Parathyroid adenoma (tissue), 2 donors: ENCODE data around the gene ACAD10.

Experiments used
- H2AFZ ChIP-seq: fragments of 300-600 bp; sonication (generic); one replicate; pipeline ENCODE4 v1.7.0; 2017; ENCODE audit warnings: antibody characterized with exemption, mild to moderate bottlenecking
- H3K27ac ChIP-seq: fragments of 300-600 bp; sonication (generic); one replicate; pipeline ENCODE4 v1.7.0; 2017
- H3K27me3 ChIP-seq: fragments of 300-600 bp; sonication (generic); one replicate; pipeline ENCODE4 v1.7.0; 2017; ENCODE audit warnings: low read length; ENCODE audit not compliant: control insufficient read depth, insufficient read depth
- H3K36me3 ChIP-seq: fragments of 300-600 bp; sonication (generic); one replicate; pipeline ENCODE4 v1.7.0; 2017; ENCODE audit warnings: low read length; ENCODE audit not compliant: control insufficient read depth, insufficient read depth
- H3K4me1 ChIP-seq: fragments of 300-600 bp; sonication (generic); one replicate; pipeline ENCODE4 v1.7.0; 2017; ENCODE audit warnings: control low read depth
- H3K4me2 ChIP-seq: fragments of 300-600 bp; sonication (generic); one replicate; pipeline ENCODE4 v1.7.0; 2017; ENCODE audit warnings: low read length
- H3K4me3 ChIP-seq: fragments of 300-600 bp; sonication (generic); one replicate; pipeline ENCODE4 v1.7.0; 2017; ENCODE audit warnings: low read depth, low read length
- H3K79me2 ChIP-seq: fragments of 300-600 bp; sonication (generic); one replicate; pipeline ENCODE4 v1.7.0; 2017; ENCODE audit warnings: control low read depth
- H3K9ac ChIP-seq: fragments of 300-600 bp; sonication (generic); one replicate; pipeline ENCODE4 v1.7.0; 2017; ENCODE audit warnings: mild to moderate bottlenecking
- H3K9me3 ChIP-seq: fragments of 300-600 bp; sonication (generic); one replicate; pipeline ENCODE4 v1.7.0; 2017; ENCODE audit warnings: low read length; ENCODE audit not compliant: control insufficient read depth
- TF ChIP-seq, protein P1 (sequence below): fragments of 300-600 bp; sonication (generic); IDR thresholded peaks from one replicate; pipeline ENCODE4 v1.7.0; 2017; ENCODE audit warnings: antibody characterized with exemption, mild to moderate bottlenecking
- donor health status: primary hyperparathyroidism.

ACAD10 gene

DNA sequence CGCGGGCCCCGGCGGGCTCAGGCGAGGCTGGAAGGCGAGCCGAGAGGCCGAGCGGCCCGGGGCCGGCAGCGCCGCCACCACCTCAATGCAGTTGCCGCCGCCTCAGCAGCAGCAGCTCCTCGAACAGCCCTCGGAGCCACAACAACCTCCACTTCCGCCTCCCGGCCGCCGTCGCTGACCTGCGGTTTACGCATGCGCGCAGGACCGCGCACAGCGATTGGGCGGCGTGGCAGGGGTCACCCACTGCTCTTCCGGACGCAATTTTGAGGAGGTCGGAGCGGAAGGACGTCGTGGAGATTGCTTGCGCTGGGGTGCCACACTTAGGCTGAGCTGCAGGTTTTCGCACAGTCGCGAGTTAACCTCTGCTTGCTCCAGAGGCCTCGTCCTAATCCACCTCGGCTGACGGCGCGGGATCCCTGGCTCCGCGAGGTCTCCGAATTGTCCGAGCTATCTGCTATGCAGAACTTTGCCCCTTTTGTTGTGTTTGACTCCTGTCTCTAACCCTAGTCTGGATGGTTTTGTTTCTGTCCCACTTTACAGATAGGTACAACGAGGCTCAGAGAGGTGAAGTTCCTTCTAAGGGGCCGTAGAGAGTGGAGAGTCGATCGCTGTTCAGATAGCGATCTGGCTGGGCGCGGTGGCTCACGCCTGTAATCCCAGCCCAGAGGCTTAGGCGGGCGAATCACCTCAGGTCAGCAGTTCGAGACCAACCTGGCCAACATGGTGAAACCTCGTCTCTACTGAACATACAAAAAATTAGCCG is at the start of gene ACAD10, which contains the start of gene BRAP:
Gene ACAD10 (plus strand): TSS at position 243 of the 763 bp plus-strand sequence. CDS start 6,657 bp downstream, outside the sequence.
Gene BRAP (minus strand): TSS at position 146 of the 763 bp plus-strand sequence. CDS start 164 bp downstream, outside the sequence.
- Histone ChIP-seq H3K36me3 (no peaks in the 10 kb centered on the region), H3K79me2 (peaks cover 17% of the 10 kb centered on the region), H3K9me3 (no peaks in the 10 kb centered on the region), H2AFZ (peak within 1 kb of the TSS; percentile 92), H3K9ac (peak within 1 kb of the TSS; percentile 62), H3K4me3 (peak within 1 kb of the TSS; percentile 93), H3K4me2 (peak within 1 kb of the TSS; percentile 97), H3K4me1 (peaks cover 6% of the 10 kb centered on the region), H3K27me3 (no peaks in the 10 kb centered on the region), H3K27ac (peak within 1 kb of the TSS; percentile 79)
- TF ChIP-seq, protein P1, sequence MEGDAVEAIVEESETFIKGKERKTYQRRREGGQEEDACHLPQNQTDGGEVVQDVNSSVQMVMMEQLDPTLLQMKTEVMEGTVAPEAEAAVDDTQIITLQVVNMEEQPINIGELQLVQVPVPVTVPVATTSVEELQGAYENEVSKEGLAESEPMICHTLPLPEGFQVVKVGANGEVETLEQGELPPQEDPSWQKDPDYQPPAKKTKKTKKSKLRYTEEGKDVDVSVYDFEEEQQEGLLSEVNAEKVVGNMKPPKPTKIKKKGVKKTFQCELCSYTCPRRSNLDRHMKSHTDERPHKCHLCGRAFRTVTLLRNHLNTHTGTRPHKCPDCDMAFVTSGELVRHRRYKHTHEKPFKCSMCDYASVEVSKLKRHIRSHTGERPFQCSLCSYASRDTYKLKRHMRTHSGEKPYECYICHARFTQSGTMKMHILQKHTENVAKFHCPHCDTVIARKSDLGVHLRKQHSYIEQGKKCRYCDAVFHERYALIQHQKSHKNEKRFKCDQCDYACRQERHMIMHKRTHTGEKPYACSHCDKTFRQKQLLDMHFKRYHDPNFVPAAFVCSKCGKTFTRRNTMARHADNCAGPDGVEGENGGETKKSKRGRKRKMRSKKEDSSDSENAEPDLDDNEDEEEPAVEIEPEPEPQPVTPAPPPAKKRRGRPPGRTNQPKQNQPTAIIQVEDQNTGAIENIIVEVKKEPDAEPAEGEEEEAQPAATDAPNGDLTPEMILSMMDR, result no peak

DNA sequence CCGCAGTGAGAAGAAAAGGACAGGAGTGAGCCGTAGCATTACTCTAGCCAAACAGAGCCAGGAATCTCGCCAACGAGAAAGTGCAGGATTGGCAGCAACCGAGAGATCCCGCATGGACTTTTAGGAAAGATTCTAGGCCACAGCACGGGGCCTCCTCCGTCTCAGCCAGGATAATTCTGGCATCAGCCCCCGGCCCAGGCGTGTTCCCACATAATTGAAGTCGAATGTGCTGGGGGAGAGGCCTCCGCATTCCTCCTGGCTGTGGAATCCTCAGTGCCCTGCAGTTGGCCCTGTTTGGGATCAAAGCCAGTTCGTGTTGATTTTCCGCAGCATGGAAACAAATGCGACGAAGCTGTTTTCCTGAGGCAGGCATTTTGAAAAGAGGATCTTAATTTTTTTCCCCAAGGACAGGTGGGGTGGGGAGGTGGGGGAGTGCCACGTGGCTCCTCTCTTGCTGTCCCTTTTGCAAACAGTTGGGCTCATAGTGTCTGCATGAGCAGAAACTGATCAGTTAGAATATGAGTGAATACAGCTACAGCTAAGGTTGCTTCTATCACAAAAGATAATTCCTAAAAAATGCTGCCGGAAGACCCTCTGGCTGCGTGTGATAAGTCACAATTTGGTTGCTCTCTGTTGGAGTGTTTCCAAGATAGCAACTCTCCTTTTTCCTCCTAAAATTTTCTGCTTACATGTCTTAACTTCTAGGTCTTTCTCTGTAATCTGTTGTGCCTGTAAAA is 49.5 kb upstream of the ACAD10 start:
- Histone ChIP-seq H3K27me3 (no peaks in the 10 kb centered on the region), H3K4me3 (peak overlapping the region; percentile 12), H3K27ac (peak overlapping the region; percentile 36), H2AFZ (peak overlapping the region; percentile 65), H3K4me2 (peak overlapping the region; percentile 56), H3K9me3 (no peaks in the 10 kb centered on the region), H3K4me1 (peaks cover 4% of the 10 kb centered on the region), H3K79me2 (no peaks in the 10 kb centered on the region), H3K36me3 (no peaks in the 10 kb centered on the region), H3K9ac (no peak overlapping the region)
- TF ChIP-seq, protein P1, result no peak

DNA sequence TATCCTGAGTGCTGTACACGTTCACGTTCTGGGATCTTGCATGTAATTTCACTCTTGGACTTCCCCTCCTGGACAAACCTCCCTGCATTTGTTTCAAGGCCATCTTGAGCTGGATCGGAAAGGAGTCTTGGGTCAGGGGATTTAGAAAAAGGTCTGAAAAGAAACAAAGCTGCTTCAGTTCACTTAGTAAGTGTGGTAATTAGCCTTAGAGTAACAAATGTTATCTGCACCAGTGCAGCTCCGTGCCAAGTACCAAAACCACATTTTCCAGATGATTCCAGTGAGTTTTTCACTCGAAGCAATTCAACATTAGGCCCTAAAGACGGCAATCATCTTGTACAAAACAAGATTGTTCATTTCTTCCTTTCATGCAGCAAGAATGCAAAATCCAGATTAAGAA is 47.3 kb upstream of the ACAD10 start:
- Histone ChIP-seq H2AFZ (no peak overlapping the region), H3K9me3 (no peaks in the 10 kb centered on the region), H3K27me3 (no peaks in the 10 kb centered on the region), H3K4me2 (no peak overlapping the region), H3K4me3 (no peak overlapping the region), H3K9ac (no peak overlapping the region), H3K4me1 (peaks cover 4% of the 10 kb centered on the region), H3K79me2 (no peaks in the 10 kb centered on the region), H3K27ac (no peak overlapping the region), H3K36me3 (no peaks in the 10 kb centered on the region)
- TF ChIP-seq, protein P1, result no peak

DNA sequence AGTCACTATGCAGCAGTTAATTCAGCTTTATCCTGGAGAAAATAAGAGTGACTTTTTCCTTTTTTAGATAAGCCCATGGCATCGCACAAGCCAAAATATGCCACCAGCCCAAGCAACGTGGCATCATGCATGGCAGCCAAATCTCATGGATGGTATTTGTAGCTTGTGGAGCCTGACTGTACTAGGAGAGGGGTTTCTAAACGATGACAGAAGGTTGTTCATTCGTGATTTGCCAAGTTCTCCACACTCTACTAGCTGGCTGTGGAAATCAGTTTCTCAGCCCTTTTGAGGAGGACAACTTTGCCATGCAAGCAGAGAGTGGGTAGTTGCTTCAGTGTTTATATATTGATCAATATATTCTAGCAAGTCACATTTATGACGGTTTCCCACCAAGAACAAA is 45.3 kb upstream of the ACAD10 start:
- Histone ChIP-seq H3K36me3 (no peaks in the 10 kb centered on the region), H3K4me2 (no peak overlapping the region)

More for the DNA sequence above, 45.3 kb upstream of the ACAD10 start:
- Histone ChIP-seq H3K27me3 (no peaks in the 10 kb centered on the region), H3K27ac (no peak overlapping the region), H3K9me3 (no peaks in the 10 kb centered on the region), H3K9ac (no peak overlapping the region), H3K4me3 (no peak overlapping the region), H2AFZ (no peak overlapping the region), H3K4me1 (peaks cover 4% of the 10 kb centered on the region), H3K79me2 (no peaks in the 10 kb centered on the region)
- TF ChIP-seq, protein P1, result no peak
